ENCODE measurements around the gene PARN.

The PARN gene

DNA sequence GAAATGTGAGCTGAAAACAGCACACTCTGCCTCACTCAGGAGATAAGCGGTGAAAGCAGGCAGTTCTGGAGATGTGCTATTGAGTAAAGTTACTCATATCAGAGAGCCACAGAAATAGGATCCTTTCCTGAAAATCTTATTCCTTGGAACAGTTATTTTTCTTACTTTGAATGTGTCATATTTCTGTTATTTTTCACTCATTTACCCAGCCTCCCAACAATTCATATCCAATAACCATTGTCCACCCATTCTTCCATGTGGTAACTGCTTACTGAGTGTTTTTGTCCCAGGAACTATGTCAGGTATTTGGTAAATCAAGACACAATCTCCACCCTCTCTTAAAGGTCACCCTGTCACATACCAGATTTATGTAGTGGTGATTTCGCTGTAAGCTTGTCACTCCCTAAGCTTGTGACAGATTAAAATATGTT lies 144.9 kb downstream of the PARN start:
- ATAC-seq: no peak; the same call in 2 of the 3 replicates
- TF ChIP-seq ZFP3 (CRISPR knock-in tag; IDR thresholded peaks at IDR 0.05) (no peak), ARNTL (CRISPR knock-in tag; IDR thresholded peaks at IDR 0.05; ENCODE audit: borderline replicate concordance, low read depth) (no peak), ZNF70 (CRISPR knock-in tag; IDR thresholded peaks at IDR 0.05) (no peak), TOX (CRISPR knock-in tag; IDR thresholded peaks at IDR 0.05; ENCODE audit: borderline replicate concordance) (no peak), GLIS3 (CRISPR knock-in tag; IDR thresholded peaks at IDR 0.05) (no peak), ISL1 (CRISPR knock-in tag; IDR thresholded peaks at IDR 0.05) (no peak), BACH2 (CRISPR knock-in tag; IDR thresholded peaks at IDR 0.05; ENCODE audit: borderline replicate concordance) (no peak), SNAI2 (CRISPR knock-in tag; IDR thresholded peaks at IDR 0.05) (no peak), CSRNP3 (CRISPR knock-in tag; IDR thresholded peaks at IDR 0.05) (no peak), ZC3H10 (CRISPR knock-in tag; IDR thresholded peaks at IDR 0.05) (no peak), TSHZ2 (CRISPR knock-in tag; IDR thresholded peaks at IDR 0.05) (no peak)
- TF ChIP-seq, protein P1, sequence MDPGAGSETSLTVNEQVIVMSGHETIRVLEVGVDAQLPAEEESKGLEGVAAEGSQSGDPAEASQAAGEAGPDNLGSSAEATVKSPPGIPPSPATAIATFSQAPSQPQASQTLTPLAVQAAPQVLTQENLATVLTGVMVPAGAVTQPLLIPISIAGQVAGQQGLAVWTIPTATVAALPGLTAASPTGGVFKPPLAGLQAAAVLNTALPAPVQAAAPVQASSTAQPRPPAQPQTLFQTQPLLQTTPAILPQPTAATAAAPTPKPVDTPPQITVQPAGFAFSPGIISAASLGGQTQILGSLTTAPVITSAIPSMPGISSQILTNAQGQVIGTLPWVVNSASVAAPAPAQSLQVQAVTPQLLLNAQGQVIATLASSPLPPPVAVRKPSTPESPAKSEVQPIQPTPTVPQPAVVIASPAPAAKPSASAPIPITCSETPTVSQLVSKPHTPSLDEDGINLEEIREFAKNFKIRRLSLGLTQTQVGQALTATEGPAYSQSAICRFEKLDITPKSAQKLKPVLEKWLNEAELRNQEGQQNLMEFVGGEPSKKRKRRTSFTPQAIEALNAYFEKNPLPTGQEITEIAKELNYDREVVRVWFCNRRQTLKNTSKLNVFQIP (CRISPR knock-in tag; IDR thresholded peaks at IDR 0.05; ENCODE audit: borderline replicate concordance, low read depth): no peak
- TF ChIP-seq, protein P2, sequence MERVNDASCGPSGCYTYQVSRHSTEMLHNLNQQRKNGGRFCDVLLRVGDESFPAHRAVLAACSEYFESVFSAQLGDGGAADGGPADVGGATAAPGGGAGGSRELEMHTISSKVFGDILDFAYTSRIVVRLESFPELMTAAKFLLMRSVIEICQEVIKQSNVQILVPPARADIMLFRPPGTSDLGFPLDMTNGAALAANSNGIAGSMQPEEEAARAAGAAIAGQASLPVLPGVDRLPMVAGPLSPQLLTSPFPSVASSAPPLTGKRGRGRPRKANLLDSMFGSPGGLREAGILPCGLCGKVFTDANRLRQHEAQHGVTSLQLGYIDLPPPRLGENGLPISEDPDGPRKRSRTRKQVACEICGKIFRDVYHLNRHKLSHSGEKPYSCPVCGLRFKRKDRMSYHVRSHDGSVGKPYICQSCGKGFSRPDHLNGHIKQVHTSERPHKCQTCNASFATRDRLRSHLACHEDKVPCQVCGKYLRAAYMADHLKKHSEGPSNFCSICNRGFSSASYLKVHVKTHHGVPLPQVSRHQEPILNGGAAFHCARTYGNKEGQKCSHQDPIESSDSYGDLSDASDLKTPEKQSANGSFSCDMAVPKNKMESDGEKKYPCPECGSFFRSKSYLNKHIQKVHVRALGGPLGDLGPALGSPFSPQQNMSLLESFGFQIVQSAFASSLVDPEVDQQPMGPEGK (CRISPR knock-in tag; IDR thresholded peaks at IDR 0.05; ENCODE audit: borderline replicate concordance): no peak

GRCh38 chr16:14483819-14484385 lies 146.2 kb downstream of the PARN start:
- ATAC-seq: no peak
- TF ChIP-seq RARB (CRISPR knock-in tag; IDR thresholded peaks at IDR 0.05) (no peak), TOX (CRISPR knock-in tag; IDR thresholded peaks at IDR 0.05; ENCODE audit: borderline replicate concordance) (no peak), GLIS3 (CRISPR knock-in tag; IDR thresholded peaks at IDR 0.05) (no peak), ESRRG (CRISPR knock-in tag; IDR thresholded peaks at IDR 0.05) (no peak), CSDC2 (CRISPR knock-in tag; IDR thresholded peaks at IDR 0.05) (no peak), OSR1 (CRISPR knock-in tag; IDR thresholded peaks at IDR 0.05) (no peak), TCF4 (CRISPR knock-in tag; IDR thresholded peaks at IDR 0.05; ENCODE audit: borderline replicate concordance) (no peak), ZFP30 (CRISPR knock-in tag; IDR thresholded peaks at IDR 0.05) (no peak), ZNF8 (CRISPR knock-in tag; IDR thresholded peaks at IDR 0.05) (no peak), ZNF70 (CRISPR knock-in tag; IDR thresholded peaks at IDR 0.05) (no peak), CSRNP3 (CRISPR knock-in tag; IDR thresholded peaks at IDR 0.05) (no peak), PPARA (CRISPR knock-in tag; IDR thresholded peaks at IDR 0.05; ENCODE audit: borderline replicate concordance) (no peak), CREB5 (CRISPR knock-in tag; IDR thresholded peaks at IDR 0.05; ENCODE audit: low read depth) (no peak)
- TF ChIP-seq, protein P2 (CRISPR knock-in tag; IDR thresholded peaks at IDR 0.05; ENCODE audit: borderline replicate concordance): no peak

Measured in SK-N-SH treated with all-trans-retinoic acid at 6 μM for 48 hours (cell line).